ENCODE results near the gene LAMB2.

DNA sequence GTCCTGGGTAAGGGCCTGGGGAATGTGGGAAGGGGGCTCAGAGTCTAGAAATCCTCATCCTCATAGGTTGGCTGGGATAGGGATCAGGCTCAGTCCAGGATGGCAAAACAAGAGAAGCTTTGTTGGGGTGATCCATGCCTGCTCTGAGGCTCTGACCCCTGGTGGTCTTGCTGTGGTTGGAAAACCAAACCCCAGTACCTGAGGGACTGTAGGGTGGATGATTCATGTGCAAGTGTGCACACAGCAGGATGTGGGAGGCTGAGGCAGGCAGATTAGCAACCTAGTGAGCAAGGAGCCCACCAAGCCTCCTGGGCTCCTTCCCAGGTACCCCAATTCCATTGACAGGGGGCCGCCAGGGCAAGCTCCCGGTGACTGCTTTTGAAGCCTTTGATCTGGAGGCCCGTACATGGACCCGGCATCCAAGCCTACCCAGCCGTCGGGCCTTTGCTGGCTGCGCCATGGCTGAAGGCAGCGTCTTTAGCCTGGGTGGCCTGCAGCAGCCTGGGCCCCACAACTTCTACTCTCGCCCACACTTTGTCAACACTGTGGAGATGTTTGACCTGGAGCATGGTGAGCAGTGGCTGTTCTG, 41.6 kb upstream of the LAMB2 start:
- no peak for TF ChIP-seq POLR2A (IDR thresholded peaks at IDR 0.05)
- TF ChIP-seq, protein P1, sequence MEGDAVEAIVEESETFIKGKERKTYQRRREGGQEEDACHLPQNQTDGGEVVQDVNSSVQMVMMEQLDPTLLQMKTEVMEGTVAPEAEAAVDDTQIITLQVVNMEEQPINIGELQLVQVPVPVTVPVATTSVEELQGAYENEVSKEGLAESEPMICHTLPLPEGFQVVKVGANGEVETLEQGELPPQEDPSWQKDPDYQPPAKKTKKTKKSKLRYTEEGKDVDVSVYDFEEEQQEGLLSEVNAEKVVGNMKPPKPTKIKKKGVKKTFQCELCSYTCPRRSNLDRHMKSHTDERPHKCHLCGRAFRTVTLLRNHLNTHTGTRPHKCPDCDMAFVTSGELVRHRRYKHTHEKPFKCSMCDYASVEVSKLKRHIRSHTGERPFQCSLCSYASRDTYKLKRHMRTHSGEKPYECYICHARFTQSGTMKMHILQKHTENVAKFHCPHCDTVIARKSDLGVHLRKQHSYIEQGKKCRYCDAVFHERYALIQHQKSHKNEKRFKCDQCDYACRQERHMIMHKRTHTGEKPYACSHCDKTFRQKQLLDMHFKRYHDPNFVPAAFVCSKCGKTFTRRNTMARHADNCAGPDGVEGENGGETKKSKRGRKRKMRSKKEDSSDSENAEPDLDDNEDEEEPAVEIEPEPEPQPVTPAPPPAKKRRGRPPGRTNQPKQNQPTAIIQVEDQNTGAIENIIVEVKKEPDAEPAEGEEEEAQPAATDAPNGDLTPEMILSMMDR (IDR thresholded peaks at IDR 0.05), result no peak
